WTC11 (cell line): ENCODE measurements around the gene NUP210L.

Experiments used
- FOXP1 ChIP-seq: sonication (generic); formaldehyde crosslinking; IDR thresholded peaks from 2 replicates; pipeline ENCODE4 v1.8.0; 2022; ENCODE audit warnings: missing genetic modification reagents, mild to moderate bottlenecking, moderate library complexity, borderline replicate concordance
- GABPB1 ChIP-seq: sonication (generic); formaldehyde crosslinking; IDR thresholded peaks from 2 replicates; pipeline ENCODE4 v1.8.1; 2023; ENCODE audit warnings: mild to moderate bottlenecking, missing genetic modification reagents

- TF ChIP-seq GABPB1 (CRISPR knock-in tag) (no peak), FOXP1 (CRISPR knock-in tag) (no peak)
These were observed 176.5 kb downstream of the NUP210L start for GRCh38 chr1:153978274-153978909.
